ENCODE data around the gene SF3B3. TPM values are rescaled to one million over a fixed set of nuclear protein-coding genes. Genes with fewer than 3 reads are reported as not detected.

The SF3B3 gene
- polyA plus RNA-seq, 1 of the 3 experiments (the other 2 are of a cell fraction), result 81.7 TPM

DNA sequence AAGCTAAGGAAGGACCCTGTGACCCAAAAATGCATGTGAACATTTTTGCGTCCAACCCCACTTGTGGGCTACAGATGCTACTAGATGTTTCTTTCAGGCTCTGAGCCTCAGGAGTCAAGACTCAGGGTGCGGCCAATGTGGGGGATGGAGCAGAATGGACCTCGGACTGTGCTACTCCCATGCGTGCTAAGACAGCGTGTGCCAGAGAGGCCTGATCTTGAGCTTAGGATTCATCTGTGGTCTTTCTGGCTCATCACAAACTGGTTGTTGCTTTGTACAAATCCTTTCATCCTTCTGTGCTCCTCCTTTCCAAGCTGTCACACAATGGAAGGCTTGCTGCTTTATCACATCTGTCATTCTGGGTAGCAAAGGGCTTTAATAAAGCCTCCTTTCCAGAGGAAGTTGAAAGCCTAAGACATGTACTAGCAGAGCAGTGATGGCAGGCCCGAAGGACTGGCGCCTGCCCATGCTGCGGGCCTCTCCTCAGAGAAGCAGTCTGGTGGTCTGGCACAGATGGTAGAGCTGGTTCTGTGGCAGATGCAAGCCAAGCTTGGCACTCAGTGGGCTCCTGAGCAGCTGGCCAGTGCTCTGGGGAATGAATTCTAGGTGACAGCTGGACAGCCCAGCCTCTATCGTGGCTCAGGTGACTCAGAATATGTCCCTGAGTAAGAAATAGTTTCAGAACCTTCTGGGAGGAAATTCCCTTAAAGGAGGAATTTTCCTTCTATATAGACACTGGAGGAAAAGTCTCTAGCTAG is 28.0 kb upstream of the SF3B3 start:
- Histone ChIP-seq H4K20me1 (ENCODE audit: insufficient read depth) (no peaks in the 10 kb centered on the region), H3K36me3 (replicated peaks in 1 of 2; ENCODE audit: control insufficient read depth in 1 of 2, insufficient read depth in 2 of 2, low read length in 1 of 2) (peaks cover 24 to 54% of the 10 kb centered on the region in 2 experiments), H3K27me3 (ENCODE audit: insufficient read depth) (no peaks in the 10 kb centered on the region), H3K9me2 (no peaks in the 10 kb centered on the region), H3K79me2 (ENCODE audit: insufficient read depth) (no peaks in the 10 kb centered on the region), H3F3A (replicated peaks; ENCODE audit: insufficient read depth) (no peaks in the 10 kb centered on the region), H3K4me2 (no peak overlapping the region), H3K27ac (ENCODE audit: low read depth in 2 of 2, low read length in 1 of 2) (no peak overlapping the region), H3K9me3 (no peaks in the 10 kb centered on the region), H3K9ac (no peak overlapping the region), H2AFZ (ENCODE audit: low read depth) (no peak overlapping the region), H3K4me3 (ENCODE audit: low read depth in 2 of 2, low read length in 1 of 2) (no peak overlapping the region), H3K4me1 (ENCODE audit: control insufficient read depth in 1 of 2, insufficient read depth in 2 of 2, low read depth in 1 of 2, low read length in 1 of 2) (no peaks in the 10 kb centered on the region)
- DNase-seq, result no peak
- no peak for TF ChIP-seq EZH2phosphoT487 (IDR thresholded peaks at IDR 0.05; ENCODE audit: borderline replicate concordance, low read depth)
- TF ChIP-seq NRF1 (IDR thresholded peaks at IDR 0.05; ENCODE audit: low read depth, low read length), result no peak
- TF ChIP-seq, protein P1, sequence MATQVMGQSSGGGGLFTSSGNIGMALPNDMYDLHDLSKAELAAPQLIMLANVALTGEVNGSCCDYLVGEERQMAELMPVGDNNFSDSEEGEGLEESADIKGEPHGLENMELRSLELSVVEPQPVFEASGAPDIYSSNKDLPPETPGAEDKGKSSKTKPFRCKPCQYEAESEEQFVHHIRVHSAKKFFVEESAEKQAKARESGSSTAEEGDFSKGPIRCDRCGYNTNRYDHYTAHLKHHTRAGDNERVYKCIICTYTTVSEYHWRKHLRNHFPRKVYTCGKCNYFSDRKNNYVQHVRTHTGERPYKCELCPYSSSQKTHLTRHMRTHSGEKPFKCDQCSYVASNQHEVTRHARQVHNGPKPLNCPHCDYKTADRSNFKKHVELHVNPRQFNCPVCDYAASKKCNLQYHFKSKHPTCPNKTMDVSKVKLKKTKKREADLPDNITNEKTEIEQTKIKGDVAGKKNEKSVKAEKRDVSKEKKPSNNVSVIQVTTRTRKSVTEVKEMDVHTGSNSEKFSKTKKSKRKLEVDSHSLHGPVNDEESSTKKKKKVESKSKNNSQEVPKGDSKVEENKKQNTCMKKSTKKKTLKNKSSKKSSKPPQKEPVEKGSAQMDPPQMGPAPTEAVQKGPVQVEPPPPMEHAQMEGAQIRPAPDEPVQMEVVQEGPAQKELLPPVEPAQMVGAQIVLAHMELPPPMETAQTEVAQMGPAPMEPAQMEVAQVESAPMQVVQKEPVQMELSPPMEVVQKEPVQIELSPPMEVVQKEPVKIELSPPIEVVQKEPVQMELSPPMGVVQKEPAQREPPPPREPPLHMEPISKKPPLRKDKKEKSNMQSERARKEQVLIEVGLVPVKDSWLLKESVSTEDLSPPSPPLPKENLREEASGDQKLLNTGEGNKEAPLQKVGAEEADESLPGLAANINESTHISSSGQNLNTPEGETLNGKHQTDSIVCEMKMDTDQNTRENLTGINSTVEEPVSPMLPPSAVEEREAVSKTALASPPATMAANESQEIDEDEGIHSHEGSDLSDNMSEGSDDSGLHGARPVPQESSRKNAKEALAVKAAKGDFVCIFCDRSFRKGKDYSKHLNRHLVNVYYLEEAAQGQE (IDR thresholded peaks at IDR 0.05; ENCODE audit: low read depth, low read length), result no peak
- no peak for TF ChIP-seq GATA2 (CRISPR knock-in tag; IDR thresholded peaks at IDR 0.05)
- no peak for TF ChIP-seq RFX5 (IDR thresholded peaks at IDR 0.05; ENCODE audit: low read length)
- no peak for TF ChIP-seq FOSL2 (IDR thresholded peaks at IDR 0.05; ENCODE audit: borderline replicate concordance, low read depth)
- TF ChIP-seq, protein P2, sequence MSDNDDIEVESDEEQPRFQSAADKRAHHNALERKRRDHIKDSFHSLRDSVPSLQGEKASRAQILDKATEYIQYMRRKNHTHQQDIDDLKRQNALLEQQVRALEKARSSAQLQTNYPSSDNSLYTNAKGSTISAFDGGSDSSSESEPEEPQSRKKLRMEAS (IDR thresholded peaks at IDR 0.05; ENCODE audit: low read depth), result no peak
- no peak for TF ChIP-seq MXI1 (IDR thresholded peaks at IDR 0.05; ENCODE audit: low read depth, low read length)
- TF ChIP-seq RAD21 (IDR thresholded peaks at IDR 0.05; ENCODE audit: low read length), result no peak
- no peak for TF ChIP-seq FOXJ3 (CRISPR knock-in tag; IDR thresholded peaks at IDR 0.05)
- no peak for TF ChIP-seq NFIC (IDR thresholded peaks at IDR 0.05; ENCODE audit: borderline replicate concordance)
- no peak for TF ChIP-seq TCF12 (IDR thresholded peaks at IDR 0.05)
- TF ChIP-seq GABPA (IDR thresholded peaks at IDR 0.05; ENCODE audit: low read depth), result no peak
- TF ChIP-seq YY1 (IDR thresholded peaks at IDR 0.05; ENCODE audit: low read depth), result no peak
- TF ChIP-seq TAF1 (IDR thresholded peaks at IDR 0.05; ENCODE audit: borderline replicate concordance, low read depth, low read length), result no peak
- ChIA-PET CTCF (no interaction called here), POLR2A (no interaction called here)
- 91% methylated on average over 6 of the region's 9 CpGs for WGBS (ENCODE audit: low lambda C conversion rate)

Data from SK-N-SH (cell line).